HUES48 (cell line): ENCODE data around the gene STK32C.

Experiments
- H3K27ac ChIP-seq: one replicate; pipeline ENCODE4 v1.7.0; 2013; ENCODE audit warnings: low read depth, low read length, inconsistent platforms
- H3K27me3 ChIP-seq: 2 replicates; pipeline ENCODE4 v1.6.1; 2013; ENCODE audit warnings: mild to moderate bottlenecking, low read length; ENCODE audit not compliant: control insufficient read depth, insufficient read depth
- H3K36me3 ChIP-seq: 2 replicates; pipeline ENCODE4 v1.6.1; 2013; ENCODE audit warnings: low read length; ENCODE audit not compliant: control insufficient read depth, insufficient read depth
- H3K4me1 ChIP-seq: 2 replicates; pipeline ENCODE4 v1.6.1; 2013; ENCODE audit warnings: mild to moderate bottlenecking, low read length; ENCODE audit not compliant: control insufficient read depth, insufficient read depth
- H3K4me3 ChIP-seq: 2 replicates; pipeline ENCODE4 v1.5.1; 2013; ENCODE audit warnings: mild to moderate bottlenecking, low read depth, low read length
- H3K9ac ChIP-seq: 2 replicates; pipeline ENCODE4 v1.6.1; 2013; ENCODE audit warnings: mild to moderate bottlenecking, low read depth, low read length, moderate library complexity
- H3K9me3 ChIP-seq: 2 replicates; pipeline ENCODE4 v1.6.1; 2013; ENCODE audit warnings: low read length; ENCODE audit not compliant: control insufficient read depth, insufficient read depth

Gene STK32C

DNA sequence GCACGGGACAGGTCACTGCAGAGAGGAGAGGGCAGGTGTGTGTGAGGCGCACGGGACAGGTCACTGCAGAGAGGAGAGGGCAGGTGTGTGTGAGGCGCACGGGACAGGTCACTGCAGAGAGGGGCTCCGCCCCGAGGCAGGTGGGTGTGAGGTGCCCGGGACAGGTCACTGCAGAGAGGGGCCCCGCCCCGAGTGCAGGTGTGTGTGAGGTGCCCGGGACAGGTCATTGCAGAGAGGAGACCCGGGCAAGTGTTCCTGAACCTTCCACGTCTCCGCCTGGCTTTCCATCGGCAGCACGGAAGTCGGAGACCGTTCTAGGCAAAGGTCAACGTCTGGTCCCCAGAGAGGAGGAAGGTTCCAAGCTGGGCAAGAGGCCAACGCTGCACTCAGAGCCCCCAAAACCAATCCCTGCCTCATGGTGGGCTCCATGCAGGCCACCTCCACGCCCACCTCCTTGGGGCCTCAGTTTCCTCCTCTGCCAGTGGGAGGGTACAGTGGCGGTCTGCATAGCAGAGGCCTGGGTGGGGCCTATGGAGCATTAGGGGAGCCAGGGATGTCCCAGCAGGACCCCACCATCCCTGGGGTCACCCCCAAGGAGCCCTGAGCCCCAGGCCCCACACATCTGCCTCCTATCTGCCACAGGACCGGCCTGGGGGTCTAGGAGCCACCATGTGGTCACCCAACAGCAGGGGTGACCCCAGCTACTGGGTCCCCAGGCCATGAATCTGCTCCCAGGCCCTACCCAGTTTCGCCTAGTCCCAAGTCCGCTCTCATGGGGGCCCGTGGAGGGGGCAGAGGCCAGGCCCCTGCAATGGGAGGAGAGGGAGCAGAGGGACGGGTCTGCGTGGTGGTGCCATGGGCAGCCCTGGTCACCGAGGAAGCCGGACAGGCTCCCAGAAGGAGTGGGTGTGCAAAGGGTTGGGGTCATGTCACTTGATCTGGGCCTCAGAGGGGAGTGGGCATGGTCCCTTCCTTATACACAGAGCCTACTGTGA is 57.0 kb downstream of the STK32C start:
- no peak overlapping the region for H3K27ac ChIP-seq
- no peaks in the 10 kb centered on the region for H3K27me3 ChIP-seq
- no peak overlapping the region for H3K4me3 ChIP-seq
- H3K9ac ChIP-seq: no peak overlapping the region
- peaks cover 5% of the 10 kb centered on the region; the same call in 1 of the 2 replicates for H3K4me1 ChIP-seq
- no peaks in the 10 kb centered on the region for H3K9me3 ChIP-seq
- no peaks in the 10 kb centered on the region for H3K36me3 ChIP-seq

DNA sequence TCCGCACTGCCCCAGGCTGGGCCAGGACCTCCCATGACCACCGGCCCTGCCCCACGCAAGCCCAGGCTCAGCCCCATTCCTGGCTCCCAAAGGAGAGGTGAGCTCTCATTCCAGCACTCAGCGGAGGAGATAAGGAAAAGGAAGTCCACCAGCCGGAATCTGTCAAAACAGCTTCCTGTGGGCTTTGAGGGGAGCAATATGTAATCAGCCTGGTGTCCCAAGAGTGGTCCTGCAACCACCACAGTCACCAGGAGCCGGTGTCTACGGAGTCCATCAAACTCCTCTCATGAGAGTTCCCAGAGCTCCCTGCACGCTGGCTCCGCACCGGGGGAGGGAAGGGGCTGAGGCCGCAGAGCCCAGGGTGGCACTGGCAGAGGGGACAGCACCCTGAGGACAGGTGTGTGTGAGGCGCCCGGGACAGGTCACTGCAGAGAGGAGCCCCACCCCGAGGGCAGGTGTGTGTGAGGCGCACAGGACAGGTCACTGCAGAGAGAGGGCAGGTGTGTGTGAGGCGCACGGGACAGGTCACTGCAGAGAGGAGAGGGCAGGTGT is 57.9 kb downstream of the STK32C start:
- Histone ChIP-seq H3K27me3 (no peaks in the 10 kb centered on the region), H3K9ac (no peak overlapping the region), H3K4me1 (peaks cover 5% of the 10 kb centered on the region; the same call in 1 of the 2 replicates), H3K36me3 (no peaks in the 10 kb centered on the region), H3K9me3 (no peaks in the 10 kb centered on the region), H3K27ac (no peak overlapping the region), H3K4me3 (no peak overlapping the region)

DNA sequence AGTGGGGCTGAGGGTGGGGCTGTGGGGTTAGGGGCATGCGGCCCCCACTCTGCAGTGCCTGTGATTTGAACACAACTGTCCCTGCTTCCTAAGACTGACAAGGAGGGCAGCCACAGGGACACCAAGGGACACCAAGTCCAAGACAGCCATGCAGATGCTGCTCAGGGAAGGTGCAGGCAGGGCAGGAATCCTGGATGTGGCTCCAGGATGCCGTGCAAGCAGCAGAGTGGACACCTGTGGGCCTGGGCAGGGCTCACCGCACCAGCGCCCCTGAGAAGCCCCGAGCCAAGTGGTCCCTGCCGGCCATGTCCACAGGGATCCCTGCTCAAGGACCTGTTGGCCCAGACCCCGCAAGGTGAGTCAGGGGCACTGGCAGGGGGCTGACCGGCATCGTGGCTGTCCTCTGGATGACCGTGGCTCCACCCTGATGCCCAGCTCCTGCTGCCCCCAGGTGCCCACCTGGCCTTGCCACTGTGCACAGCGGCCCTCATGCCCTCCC is 58.5 kb downstream of the STK32C start:
- H3K9ac ChIP-seq: no peak overlapping the region
- H3K27ac ChIP-seq: no peak overlapping the region
- H3K4me1 ChIP-seq: peaks cover 5% of the 10 kb centered on the region; the same call in 1 of the 2 replicates
- no peaks in the 10 kb centered on the region for H3K36me3 ChIP-seq
- H3K27me3 ChIP-seq: no peaks in the 10 kb centered on the region
- no peak overlapping the region; the same call in 1 of the 2 replicates for H3K4me3 ChIP-seq
- no peaks in the 10 kb centered on the region for H3K9me3 ChIP-seq

DNA sequence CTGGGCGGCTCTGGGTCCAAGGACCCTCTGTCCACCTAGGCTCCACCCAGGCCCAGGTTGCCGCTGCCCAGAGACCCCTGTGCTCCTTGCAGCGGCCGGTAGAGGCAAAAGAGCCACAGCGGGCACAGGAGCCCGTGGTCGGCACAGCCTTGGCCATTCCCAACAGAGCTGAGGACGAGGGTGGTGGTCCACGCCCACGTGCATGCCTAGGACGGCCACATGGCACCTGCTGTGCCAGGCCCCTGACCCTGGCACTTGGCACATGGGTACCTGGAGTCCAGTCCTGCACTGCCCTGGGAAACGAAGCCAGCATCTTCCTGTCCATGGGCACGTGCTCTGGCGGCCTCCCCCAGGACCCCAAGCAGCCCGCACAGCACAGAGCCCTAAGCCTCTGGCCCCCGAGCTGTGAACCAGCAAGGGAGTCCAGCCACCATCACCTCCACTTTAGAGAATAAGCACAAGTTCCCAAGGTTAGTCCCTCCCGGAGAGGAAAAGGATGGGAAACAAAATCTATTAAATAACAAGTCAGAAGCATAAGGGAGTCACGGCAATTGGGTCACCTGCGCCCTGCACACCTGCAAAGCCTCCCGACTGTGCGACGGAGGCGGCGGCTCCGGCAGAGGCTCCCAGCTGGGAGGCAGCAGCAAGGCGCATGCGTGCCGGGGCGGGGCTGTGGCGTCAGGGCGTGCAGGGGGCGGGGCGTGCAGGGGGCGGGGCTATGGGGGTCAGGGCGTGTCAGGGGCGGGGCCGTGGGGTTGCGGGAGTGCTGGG is 59.1 kb downstream of the STK32C start:
- Histone ChIP-seq H3K27ac (no peak overlapping the region), H3K4me3 (peak overlapping the region; percentile 66), H3K27me3 (no peaks in the 10 kb centered on the region), H3K4me1 (peaks cover 5% of the 10 kb centered on the region; the same call in 1 of the 2 replicates), H3K36me3 (no peaks in the 10 kb centered on the region), H3K9me3 (no peaks in the 10 kb centered on the region), H3K9ac (no peak overlapping the region)

DNA sequence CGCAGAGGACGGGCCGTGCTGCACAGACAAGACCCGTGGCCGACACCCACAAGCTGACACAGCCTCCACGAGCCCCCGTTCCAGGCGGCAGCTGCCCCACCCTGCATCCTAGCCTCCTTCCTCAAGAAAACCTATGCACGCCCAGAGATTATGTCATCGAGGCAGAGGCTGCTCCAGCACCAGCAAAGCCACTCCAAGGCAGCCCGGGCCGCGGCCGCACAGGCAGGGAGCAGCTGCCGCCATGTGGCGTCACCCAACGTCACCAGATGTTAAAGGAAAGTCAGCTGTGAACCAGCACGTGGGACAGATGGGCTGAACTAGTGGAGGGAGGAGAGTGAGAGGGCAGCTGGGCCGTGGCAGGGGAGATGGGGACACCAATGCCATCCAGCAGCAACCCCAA is 59.8 kb downstream of the STK32C start:
- H3K4me1 ChIP-seq: peaks cover 5% of the 10 kb centered on the region; the same call in 1 of the 2 replicates
- no peak overlapping the region for H3K4me3 ChIP-seq
- no peak overlapping the region for H3K27ac ChIP-seq

DNA sequence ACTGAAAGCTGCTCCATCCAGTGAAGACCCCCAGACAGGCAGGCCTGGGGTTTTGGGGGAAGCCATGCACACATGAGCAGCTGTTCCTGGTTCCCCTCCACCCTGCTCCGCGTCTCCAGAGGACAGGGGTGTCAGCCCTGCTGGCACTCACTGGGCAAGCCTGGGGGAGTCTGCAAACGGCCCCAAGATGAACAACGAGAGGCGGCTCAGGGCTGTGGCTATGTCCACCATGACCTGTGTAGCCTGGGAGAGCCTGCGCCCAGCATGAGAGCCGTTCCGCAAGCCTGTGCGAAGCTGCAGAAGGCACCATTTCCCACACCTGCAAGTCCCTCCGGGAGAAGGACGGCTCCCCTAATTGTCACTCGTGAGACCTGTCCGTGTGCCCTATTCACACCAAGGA is 61.5 kb downstream of the STK32C start:
- Histone ChIP-seq H3K9ac (no peak overlapping the region), H3K27ac (no peak overlapping the region), H3K27me3 (no peaks in the 10 kb centered on the region), H3K4me3 (no peak overlapping the region), H3K36me3 (no peaks in the 10 kb centered on the region), H3K4me1 (peaks cover 5% of the 10 kb centered on the region; the same call in 1 of the 2 replicates), H3K9me3 (no peaks in the 10 kb centered on the region)

More for the DNA sequence above, 59.8 kb downstream of the STK32C start:
- Histone ChIP-seq H3K9me3 (no peaks in the 10 kb centered on the region), H3K27me3 (no peaks in the 10 kb centered on the region), H3K36me3 (no peaks in the 10 kb centered on the region), H3K9ac (no peak overlapping the region)

DNA sequence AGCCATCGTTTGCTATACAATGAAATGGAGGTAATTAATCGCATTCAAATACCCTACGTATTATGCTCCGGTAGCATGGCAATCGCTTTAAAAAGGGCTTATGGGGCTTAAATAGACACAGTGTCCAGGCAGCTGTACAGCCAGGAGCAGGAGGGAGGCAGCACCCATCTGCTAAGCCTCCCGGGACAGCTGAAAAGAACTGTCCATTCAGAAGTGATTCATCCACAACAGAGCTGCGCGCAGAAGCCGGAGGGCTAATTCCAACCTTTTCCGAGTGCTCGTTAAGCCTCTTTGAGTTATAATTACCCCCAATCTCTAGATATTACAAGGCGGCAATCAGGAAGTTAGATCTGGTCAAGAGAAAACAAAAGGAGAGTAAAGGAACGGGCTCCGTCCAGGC is 62.7 kb downstream of the STK32C start:
- no peaks in the 10 kb centered on the region for H3K9me3 ChIP-seq
- no peak overlapping the region for H3K27ac ChIP-seq
- H3K9ac ChIP-seq: no peak overlapping the region
- H3K27me3 ChIP-seq: no peaks in the 10 kb centered on the region
- peaks cover 5% of the 10 kb centered on the region; the same call in 1 of the 2 replicates for H3K4me1 ChIP-seq
- H3K4me3 ChIP-seq: no peak overlapping the region
- H3K36me3 ChIP-seq: no peaks in the 10 kb centered on the region

DNA sequence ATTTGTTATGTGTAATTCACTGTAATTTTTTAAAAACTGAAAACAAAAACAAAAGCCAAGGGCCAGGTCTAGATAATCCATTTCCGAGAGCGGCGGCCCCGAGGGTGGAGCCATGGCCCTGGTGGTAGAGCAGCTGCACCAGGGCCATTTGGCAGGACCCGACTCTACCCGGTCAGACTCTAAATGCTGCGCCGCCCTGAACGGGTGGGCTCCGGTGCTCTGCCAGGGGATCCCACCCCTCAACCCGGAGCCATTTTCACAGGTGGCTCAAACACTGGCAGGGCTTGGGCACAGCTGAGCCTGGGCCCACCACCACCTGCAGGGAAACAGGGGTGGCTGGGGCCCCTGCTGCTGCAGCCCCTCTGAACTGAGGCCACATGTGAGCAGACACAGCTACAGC is 64.1 kb downstream of the STK32C start:
- Histone ChIP-seq H3K4me1 (peaks cover 3% of the 10 kb centered on the region; the same call in 1 of the 2 replicates), H3K27me3 (no peaks in the 10 kb centered on the region), H3K4me3 (no peak overlapping the region), H3K9ac (no peak overlapping the region), H3K27ac (no peak overlapping the region), H3K9me3 (no peaks in the 10 kb centered on the region), H3K36me3 (no peaks in the 10 kb centered on the region)

DNA sequence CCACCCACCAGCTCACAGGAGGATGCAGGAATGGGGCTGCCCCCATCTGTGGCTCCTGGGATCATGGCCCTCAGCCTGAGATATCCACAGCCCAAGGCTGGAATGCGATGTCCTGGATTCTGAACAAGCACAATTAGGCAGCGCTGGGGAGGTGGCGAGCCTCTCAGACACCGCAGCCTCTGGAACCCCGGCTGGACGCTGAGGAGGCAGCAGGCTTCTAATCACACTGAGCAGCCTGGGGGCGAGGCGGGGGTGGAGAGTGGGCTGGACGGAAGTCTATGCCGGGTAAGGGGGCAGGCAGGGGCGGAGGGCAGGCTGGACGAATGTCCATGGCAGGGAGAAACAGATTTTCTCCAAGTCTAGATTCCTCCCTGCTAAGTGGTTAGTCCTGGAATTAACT is 64.6 kb downstream of the STK32C start:
- Histone ChIP-seq H3K4me3 (no peak overlapping the region), H3K4me1 (no peaks in the 10 kb centered on the region), H3K36me3 (no peaks in the 10 kb centered on the region), H3K9me3 (no peaks in the 10 kb centered on the region), H3K27ac (no peak overlapping the region), H3K9ac (no peak overlapping the region), H3K27me3 (no peaks in the 10 kb centered on the region)

DNA sequence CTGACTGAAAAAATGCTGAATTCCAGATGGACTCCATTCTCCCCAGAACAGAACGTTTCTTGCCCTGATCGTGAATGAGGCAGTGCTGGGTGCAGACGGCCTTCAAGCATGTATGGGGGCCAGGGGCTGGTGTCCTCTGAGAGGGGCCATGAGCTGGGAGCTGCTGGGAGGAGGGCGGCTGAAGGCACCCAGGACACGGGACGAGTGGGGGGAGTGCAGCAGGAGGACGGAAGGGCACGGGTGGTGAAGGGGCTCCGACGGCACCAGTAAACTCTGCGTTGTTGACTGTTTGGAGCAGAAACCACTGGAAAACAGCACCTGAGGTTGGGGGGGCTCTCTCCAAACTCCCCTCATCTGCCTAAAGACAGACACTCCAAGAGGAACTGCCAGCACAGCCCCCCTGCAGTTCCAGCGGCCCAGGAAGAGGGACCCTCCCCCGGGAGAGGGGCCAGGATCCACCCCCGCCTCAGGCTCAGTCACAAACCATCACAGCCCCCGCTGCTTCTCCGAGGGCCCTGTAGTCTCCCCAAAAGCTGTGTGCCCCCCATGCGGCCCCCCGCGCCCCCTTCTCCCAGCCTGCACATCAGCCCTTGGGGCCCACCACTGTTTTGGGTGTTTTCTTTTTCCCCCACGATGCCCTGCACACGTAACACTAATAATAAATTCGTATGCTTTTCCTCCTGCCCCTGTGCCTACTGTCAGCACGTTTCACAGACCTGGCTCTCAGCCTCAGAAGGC is 65.5 kb downstream of the STK32C start:
- Histone ChIP-seq H3K27ac (no peak overlapping the region), H3K9ac (no peak overlapping the region), H3K4me3 (no peak overlapping the region), H3K9me3 (no peaks in the 10 kb centered on the region), H3K27me3 (no peaks in the 10 kb centered on the region), H3K36me3 (no peaks in the 10 kb centered on the region), H3K4me1 (no peaks in the 10 kb centered on the region)
